OCI-LY3 (cell line): Measurements from ENCODE around the gene TMEM106B.

Source experiments
- H2AFZ ChIP-seq: fragments of 200-600, 300-600 bp; shearing (Covaris generic); 2 replicates; pipeline ENCODE4 v1.6.0; 2014; ENCODE audit warnings: antibody characterized with exemption, low read depth, low read length
- H3K27ac ChIP-seq: fragments of 200-600, 300-600 bp; sonication (generic); 2 replicates; pipeline ENCODE4 v1.5.1; 2014; ENCODE audit warnings: mild to moderate bottlenecking, low read length, moderate library complexity, mixed read lengths
- H3K27me3 ChIP-seq: fragments of 200-600, 300-600 bp; sonication (generic); 2 replicates; pipeline ENCODE4 v1.6.1; 2014; ENCODE audit warnings: low read depth, low read length, mixed read lengths
- H3K36me3 ChIP-seq: fragments of 200-600, 300-600 bp; sonication (generic); replicated peaks from 2 replicates; pipeline ENCODE3; 2014; ENCODE audit warnings: low read depth, low read length, mixed read lengths
- H3K4me1 ChIP-seq: fragments of 300-600, 200-600 bp; sonication (generic); 2 replicates; pipeline ENCODE4 v1.6.1; 2014; ENCODE audit warnings: low read length, mixed read lengths
- H3K4me2 ChIP-seq: fragments of 200-600, 300-600 bp; sonication (generic); 2 replicates; pipeline ENCODE4 v1.6.1; 2014; ENCODE audit warnings: low read length, mixed read lengths
- H3K4me3 ChIP-seq: fragments of 300-600, 200-600 bp; sonication (generic); 2 replicates; pipeline ENCODE4 v1.5.1; 2014; ENCODE audit warnings: antibody characterized with exemption, mild to moderate bottlenecking, low read length, moderate library complexity
- H3K79me2 ChIP-seq: fragments of 300-600, 200-600 bp; shearing (Covaris generic); 2 replicates; pipeline ENCODE4 v1.6.1; 2014; ENCODE audit warnings: mild to moderate bottlenecking, low read length, mixed read lengths
- H3K9ac ChIP-seq: fragments of 300-600, 200-600 bp; shearing (Covaris generic); 2 replicates; pipeline ENCODE4 v1.6.0; 2014; ENCODE audit warnings: mild to moderate bottlenecking, low read length, moderate library complexity
- H3K9me3 ChIP-seq: fragments of 200-600, 300-600 bp; shearing (Covaris generic); 2 replicates; pipeline ENCODE4 v1.6.1; 2014; ENCODE audit warnings: low read length, mixed read lengths; ENCODE audit not compliant: insufficient read depth
- H4K20me1 ChIP-seq: fragments of 200-600, 300-600 bp; sonication (generic); 2 replicates; pipeline ENCODE4 v1.6.1; 2016; ENCODE audit warnings: low read length, mixed read lengths; ENCODE audit not compliant: insufficient read depth
- CTCF ChIP-seq: fragments of 200-600, 300-600 bp; sonication (generic); IDR thresholded peaks from 2 replicates; pipeline ENCODE4 v1.5.1; 2014; ENCODE audit warnings: antibody characterized with exemption, low read length, low read depth
- EZH2phosphoT487 ChIP-seq: fragments of 200-600 bp; shearing (Covaris generic); IDR thresholded peaks from 2 replicates; pipeline ENCODE4 v1.6.1; 2018; ENCODE audit warnings: antibody characterized with exemption, mixed run types, low read depth

Gene TMEM106B

DNA sequence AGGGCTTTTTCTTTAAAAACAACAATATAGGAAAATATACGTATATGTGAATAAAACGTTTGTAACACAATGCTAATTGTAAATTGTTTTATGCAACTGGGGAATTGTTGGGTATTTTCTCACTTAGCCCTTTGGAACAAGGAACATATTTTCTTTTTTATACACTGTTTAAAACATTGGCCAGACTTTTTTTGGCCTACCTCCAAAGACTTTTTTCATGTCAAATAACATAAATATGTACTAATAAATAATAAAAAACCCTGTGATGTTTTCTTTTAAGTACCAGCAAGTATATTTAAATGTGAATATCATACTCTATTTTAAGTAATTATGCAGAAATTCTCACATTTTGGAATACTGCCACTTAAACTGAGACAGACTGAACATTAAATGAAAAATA is 15.7 kb downstream of the TMEM106B start:
- Histone ChIP-seq H3K9ac (no peak overlapping the region), H3K79me2 (no peaks in the 10 kb centered on the region), H4K20me1 (no peaks in the 10 kb centered on the region), H3K9me3 (no peaks in the 10 kb centered on the region), H2AFZ (no peak overlapping the region), H3K36me3 (peaks cover 3% of the 10 kb centered on the region), H3K27ac (no peak overlapping the region), H3K4me3 (no peak overlapping the region), H3K4me1 (peaks cover 8% of the 10 kb centered on the region), H3K27me3 (no peaks in the 10 kb centered on the region), H3K4me2 (no peak overlapping the region)
- TF ChIP-seq EZH2phosphoT487: no peak
- no peak for TF ChIP-seq CTCF

- no peaks in the 10 kb centered on the region for H3K27me3 ChIP-seq
- H3K9me3 ChIP-seq: no peaks in the 10 kb centered on the region
- peaks cover 2% of the 10 kb centered on the region for H3K4me1 ChIP-seq
- H3K9ac ChIP-seq: no peak overlapping the region
- no peak overlapping the region for H3K27ac ChIP-seq
- H4K20me1 ChIP-seq: no peaks in the 10 kb centered on the region
- no peak overlapping the region for H3K4me2 ChIP-seq
- H2AFZ ChIP-seq: no peak overlapping the region
- peaks cover 3% of the 10 kb centered on the region for H3K36me3 ChIP-seq
- H3K4me3 ChIP-seq: no peak overlapping the region
- H3K79me2 ChIP-seq: no peaks in the 10 kb centered on the region
- TF ChIP-seq EZH2phosphoT487 (no peak), CTCF (no peak)
Measured at GRCh38 chr7:12228024-12228423, 16.9 kb downstream of the TMEM106B start.

DNA sequence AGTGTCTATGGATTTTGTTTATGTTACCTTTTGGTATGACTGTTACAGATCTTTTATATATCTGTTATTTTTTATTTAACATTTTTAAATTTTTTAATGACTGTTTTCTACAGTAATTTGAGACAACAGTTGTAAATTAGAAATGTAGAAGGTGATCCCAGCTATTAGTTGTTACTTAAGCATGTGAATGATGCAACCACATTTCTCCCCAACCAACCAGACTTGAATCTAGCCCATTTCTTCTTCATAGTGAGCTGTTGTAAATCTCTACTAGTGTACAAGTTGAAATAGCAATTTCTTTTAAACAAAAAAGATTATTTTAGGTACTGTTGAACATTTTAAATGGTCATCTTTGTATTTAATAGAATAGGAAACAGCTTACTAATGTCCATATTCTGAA is 18.0 kb downstream of the TMEM106B start:
- no peak for TF ChIP-seq CTCF
- no peak for TF ChIP-seq EZH2phosphoT487
- Histone ChIP-seq H3K79me2 (no peaks in the 10 kb centered on the region), H3K4me2 (no peak overlapping the region), H3K27me3 (no peaks in the 10 kb centered on the region), H3K9me3 (no peaks in the 10 kb centered on the region), H3K36me3 (peaks cover 3% of the 10 kb centered on the region), H3K4me3 (no peak overlapping the region), H4K20me1 (no peaks in the 10 kb centered on the region), H3K9ac (no peak overlapping the region), H3K4me1 (peaks cover 11% of the 10 kb centered on the region), H2AFZ (no peak overlapping the region), H3K27ac (no peak overlapping the region)

- Histone ChIP-seq H3K27ac (no peak overlapping the region), H3K36me3 (peaks cover 3% of the 10 kb centered on the region), H3K4me2 (no peak overlapping the region), H3K9ac (no peak overlapping the region), H3K9me3 (no peaks in the 10 kb centered on the region), H3K4me1 (peaks cover 22% of the 10 kb centered on the region), H4K20me1 (no peaks in the 10 kb centered on the region), H3K27me3 (no peaks in the 10 kb centered on the region), H2AFZ (no peak overlapping the region), H3K4me3 (no peak overlapping the region), H3K79me2 (no peaks in the 10 kb centered on the region)
- TF ChIP-seq EZH2phosphoT487 (no peak), CTCF (no peak)
Measured at GRCh38 chr7:12231097-12231496, 20.0 kb downstream of the TMEM106B start.
